Measurements from ENCODE around the gene EEF1E1.

EEF1E1 gene

DNA sequence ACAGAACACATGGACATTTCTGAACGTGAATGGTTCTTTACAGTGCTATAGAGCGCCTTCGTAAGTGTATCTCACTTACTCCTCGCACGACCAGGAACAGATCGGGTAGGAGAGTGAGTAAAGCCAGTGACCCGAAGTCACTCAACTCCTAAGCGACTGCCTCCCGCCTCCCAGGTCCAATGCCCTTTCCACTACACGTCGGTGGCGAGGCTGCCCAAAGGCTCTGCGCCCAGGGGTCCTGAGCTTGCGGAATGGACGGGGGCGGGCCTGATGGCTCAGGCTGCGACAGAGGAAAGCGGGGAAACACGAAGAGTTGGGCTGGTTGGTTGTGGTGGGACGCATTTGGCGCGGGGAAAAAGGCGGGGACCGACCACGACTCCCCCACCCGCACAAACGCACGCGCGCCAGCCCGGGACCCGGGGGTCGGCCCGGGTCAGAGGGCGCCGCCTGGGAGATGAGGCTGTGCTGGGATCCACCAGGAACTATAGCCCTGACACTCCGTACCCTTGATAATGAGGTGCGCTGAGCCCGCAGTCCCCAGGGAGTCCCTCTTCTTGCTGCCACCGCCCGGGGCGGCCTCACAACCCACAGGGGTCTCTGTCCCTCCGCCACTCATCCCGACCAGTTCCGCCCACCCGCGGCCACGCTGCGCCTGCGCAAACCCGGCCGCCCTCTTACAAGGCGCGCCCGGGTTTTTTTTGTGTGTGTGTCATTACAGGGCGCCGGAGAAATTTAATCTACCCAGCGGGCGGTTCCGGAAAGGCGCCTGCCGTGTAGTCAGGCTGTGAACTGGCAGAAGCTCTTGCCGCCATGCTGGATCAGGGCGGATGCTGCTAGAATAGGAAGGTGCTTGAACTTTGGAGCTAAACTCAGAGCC, 38.3 kb downstream of the EEF1E1 start, which contains the start of gene BLOC1S5:
TSS of gene BLOC1S5 (minus strand) at position 629 of the 877 bp plus-strand sequence. CDS start at position 616, 13 bp downstream.
- Histone ChIP-seq H3K4me1 (ENCODE audit: control insufficient read depth, insufficient read depth, low read depth, low read length) (peaks cover 1% of the 10 kb centered on the region), H2BK15ac (ENCODE audit: low read depth, poor library complexity, severe bottlenecking) (peak within 1 kb of the TSS; percentile 89), H2BK5ac (ENCODE audit: low read depth, low read length, poor library complexity, severe bottlenecking) (no peak within 1 kb of the TSS), H3K79me1 (replicated peaks; ENCODE audit: low read length, poor library complexity, severe bottlenecking) (peaks cover 5% of the 10 kb centered on the region), H3K23ac (ENCODE audit: low read length in 2 of 2) (no peak within 1 kb of the TSS), H3K18ac (ENCODE audit: low read depth in 1 of 2, low read length in 2 of 2) (peak within 1 kb of the TSS; percentile 26 to 86), H2BK12ac (ENCODE audit: low read length in 2 of 2) (peak within 1 kb of the TSS in 1 of 2 experiments; percentile 2), H3K27me3 (ENCODE audit: control insufficient read depth in 1 of 2, insufficient read depth in 1 of 2, low read length in 2 of 2) (no peaks in the 10 kb centered on the region), H3K14ac (ENCODE audit: low read length in 2 of 2) (peak within 1 kb of the TSS in 1 of 2 experiments; percentile 73), H2AK5ac (ENCODE audit: low read length, severe bottlenecking) (peak within 1 kb of the TSS; percentile 36), H2AFZ (ENCODE audit: low read depth, low read length) (peak within 1 kb of the TSS; percentile 14), H4K91ac (ENCODE audit: low read length) (peak within 1 kb of the TSS; percentile 91), H3K27ac (ENCODE audit: low read length, poor library complexity, severe bottlenecking) (peak within 1 kb of the TSS; percentile 68), H2BK120ac (ENCODE audit: low read depth, low read length) (peak within 1 kb of the TSS; percentile 58), H3K9me3 (ENCODE audit: control insufficient read depth, low read length) (no peaks in the 10 kb centered on the region), H3K36me3 (ENCODE audit: control insufficient read depth in 1 of 2, insufficient read depth in 2 of 2, low read depth in 1 of 2, low read length in 2 of 2) (peaks cover 0 to 20% of the 10 kb centered on the region in 2 experiments), H3K4me2 (ENCODE audit: low read length, poor library complexity, severe bottlenecking) (peak within 1 kb of the TSS; percentile 92), H3K4ac (ENCODE audit: low read depth in 1 of 2, low read length in 2 of 2) (peak within 1 kb of the TSS; percentile 35 to 85), H3K4me3 (ENCODE audit: insufficient read depth in 1 of 2, low read depth in 1 of 2, low read length in 2 of 2) (peak within 1 kb of the TSS; percentile 83 to 94), H3K9ac (ENCODE audit: low read length) (peak within 1 kb of the TSS; percentile 94), H4K8ac (ENCODE audit: low read length) (peak within 1 kb of the TSS; percentile 92)
- peak; percentile 97 for DNase-seq
- under 1% methylated on average over 55 of the region's 64 CpGs for WGBS

GRCh38 chr6:8061736-8062135, 40.6 kb downstream of the EEF1E1 start:
- Histone ChIP-seq H3K4me3 (ENCODE audit: insufficient read depth in 1 of 2, low read depth in 1 of 2, low read length in 2 of 2) (no peak overlapping the region), H2AFZ (ENCODE audit: low read depth, low read length) (no peak overlapping the region), H3K4me1 (ENCODE audit: control insufficient read depth, insufficient read depth, low read depth, low read length) (peaks cover 1% of the 10 kb centered on the region), H2BK5ac (ENCODE audit: low read depth, low read length, poor library complexity, severe bottlenecking) (no peak overlapping the region), H4K91ac (ENCODE audit: low read length) (no peak overlapping the region), H3K23ac (ENCODE audit: low read length in 2 of 2) (no peak overlapping the region), H2BK12ac (ENCODE audit: low read length in 2 of 2) (no peak overlapping the region), H3K14ac (ENCODE audit: low read length in 2 of 2) (no peak overlapping the region), H3K27me3 (ENCODE audit: control insufficient read depth in 1 of 2, insufficient read depth in 1 of 2, low read length in 2 of 2) (no peaks in the 10 kb centered on the region), H4K8ac (ENCODE audit: low read length) (no peak overlapping the region), H2BK15ac (ENCODE audit: low read depth, poor library complexity, severe bottlenecking) (no peak overlapping the region), H2BK120ac (ENCODE audit: low read depth, low read length) (peak overlapping the region; percentile 19), H3K9me3 (ENCODE audit: control insufficient read depth, low read length) (no peaks in the 10 kb centered on the region), H3K4ac (ENCODE audit: low read depth in 1 of 2, low read length in 2 of 2) (no peak overlapping the region), H3K79me1 (replicated peaks; ENCODE audit: low read length, poor library complexity, severe bottlenecking) (peaks cover 9% of the 10 kb centered on the region), H3K4me2 (ENCODE audit: low read length, poor library complexity, severe bottlenecking) (no peak overlapping the region), H2AK5ac (ENCODE audit: low read length, severe bottlenecking) (no peak overlapping the region), H3K9ac (ENCODE audit: low read length) (no peak overlapping the region), H3K27ac (ENCODE audit: low read length, poor library complexity, severe bottlenecking) (no peak overlapping the region), H3K36me3 (ENCODE audit: control insufficient read depth in 1 of 2, insufficient read depth in 2 of 2, low read depth in 1 of 2, low read length in 2 of 2) (peaks cover 0 to 30% of the 10 kb centered on the region in 2 experiments), H3K18ac (ENCODE audit: low read depth in 1 of 2, low read length in 2 of 2) (no peak overlapping the region)
- WGBS, result 97% methylated on average over 4 of the region's 4 CpGs
- DNase-seq, result no peak

- Histone ChIP-seq H3K4ac (ENCODE audit: low read depth in 1 of 2, low read length in 2 of 2) (no peak overlapping the region), H3K14ac (ENCODE audit: low read length in 2 of 2) (no peak overlapping the region), H2BK120ac (ENCODE audit: low read depth, low read length) (no peak overlapping the region), H3K9ac (ENCODE audit: low read length) (no peak overlapping the region), H3K4me2 (ENCODE audit: low read length, poor library complexity, severe bottlenecking) (no peak overlapping the region), H2BK15ac (ENCODE audit: low read depth, poor library complexity, severe bottlenecking) (no peak overlapping the region), H3K4me1 (ENCODE audit: control insufficient read depth, insufficient read depth, low read depth, low read length) (no peaks in the 10 kb centered on the region), H4K91ac (ENCODE audit: low read length) (no peak overlapping the region), H3K27ac (ENCODE audit: low read length, poor library complexity, severe bottlenecking) (no peak overlapping the region), H3K36me3 (ENCODE audit: control insufficient read depth in 1 of 2, insufficient read depth in 2 of 2, low read depth in 1 of 2, low read length in 2 of 2) (peaks cover 3 to 36% of the 10 kb centered on the region in 2 experiments), H2BK12ac (ENCODE audit: low read length in 2 of 2) (no peak overlapping the region), H2BK5ac (ENCODE audit: low read depth, low read length, poor library complexity, severe bottlenecking) (no peak overlapping the region), H3K9me3 (ENCODE audit: control insufficient read depth, low read length) (no peaks in the 10 kb centered on the region), H3K27me3 (ENCODE audit: control insufficient read depth in 1 of 2, insufficient read depth in 1 of 2, low read length in 2 of 2) (no peaks in the 10 kb centered on the region), H4K8ac (ENCODE audit: low read length) (no peak overlapping the region), H2AFZ (ENCODE audit: low read depth, low read length) (no peak overlapping the region), H3K79me1 (replicated peaks; ENCODE audit: low read length, poor library complexity, severe bottlenecking) (peaks cover 15% of the 10 kb centered on the region), H3K4me3 (ENCODE audit: insufficient read depth in 1 of 2, low read depth in 1 of 2, low read length in 2 of 2) (no peak overlapping the region), H3K23ac (ENCODE audit: low read length in 2 of 2) (no peak overlapping the region), H2AK5ac (ENCODE audit: low read length, severe bottlenecking) (no peak overlapping the region), H3K18ac (ENCODE audit: low read depth in 1 of 2, low read length in 2 of 2) (no peak overlapping the region)
- WGBS, result 95% methylated on average over 3 of the region's 3 CpGs
- DNase-seq, result no peak
Observed at GRCh38 chr6:8060346-8060745, 42.0 kb downstream of the EEF1E1 start.

DNA sequence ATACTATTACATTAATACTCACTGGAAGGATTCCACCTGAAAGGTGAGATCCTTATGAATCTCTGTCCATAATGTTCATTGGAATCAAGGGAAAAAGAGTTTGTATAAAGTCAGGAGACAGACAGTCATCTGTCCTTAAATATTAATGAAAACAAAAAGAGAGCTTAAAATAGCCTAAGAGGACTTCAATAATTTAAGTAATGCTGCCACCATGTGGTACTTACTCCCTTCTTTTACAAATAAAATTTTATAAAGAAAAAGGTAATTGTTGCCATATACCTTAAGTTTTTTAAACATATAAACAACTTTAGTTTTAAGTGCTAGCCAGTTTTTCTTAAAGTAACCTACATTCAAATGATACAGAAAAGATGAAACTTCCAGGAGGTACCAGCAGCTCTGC, 43.2 kb downstream of the EEF1E1 start:
- peak; percentile 50 for DNase-seq
- no peak overlapping the region for H2BK15ac ChIP-seq (ENCODE audit: low read depth, poor library complexity, severe bottlenecking)
- peaks cover 6 to 36% of the 10 kb centered on the region in 2 experiments for H3K36me3 ChIP-seq (ENCODE audit: control insufficient read depth in 1 of 2, insufficient read depth in 2 of 2, low read depth in 1 of 2, low read length in 2 of 2)
- no peak overlapping the region for H4K8ac ChIP-seq (ENCODE audit: low read length)
- no peak overlapping the region for H2AFZ ChIP-seq (ENCODE audit: low read depth, low read length)
- H2BK5ac ChIP-seq (ENCODE audit: low read depth, low read length, poor library complexity, severe bottlenecking), result no peak overlapping the region
- no peak overlapping the region for H3K4ac ChIP-seq (ENCODE audit: low read depth in 1 of 2, low read length in 2 of 2)
- no peak overlapping the region for H2BK120ac ChIP-seq (ENCODE audit: low read depth, low read length)
- no peak overlapping the region for H2AK5ac ChIP-seq (ENCODE audit: low read length, severe bottlenecking)
- H3K27me3 ChIP-seq (ENCODE audit: control insufficient read depth in 1 of 2, insufficient read depth in 1 of 2, low read length in 2 of 2), result no peaks in the 10 kb centered on the region
- H3K4me2 ChIP-seq (ENCODE audit: low read length, poor library complexity, severe bottlenecking), result no peak overlapping the region
- H4K91ac ChIP-seq (ENCODE audit: low read length), result no peak overlapping the region
- peaks cover 15% of the 10 kb centered on the region for H3K79me1 ChIP-seq (replicated peaks; ENCODE audit: low read length, poor library complexity, severe bottlenecking)
- H3K14ac ChIP-seq (ENCODE audit: low read length in 2 of 2), result no peak overlapping the region
- no peak overlapping the region for H3K4me3 ChIP-seq (ENCODE audit: insufficient read depth in 1 of 2, low read depth in 1 of 2, low read length in 2 of 2)
- no peak overlapping the region for H3K23ac ChIP-seq (ENCODE audit: low read length in 2 of 2)
- H3K27ac ChIP-seq (ENCODE audit: low read length, poor library complexity, severe bottlenecking), result no peak overlapping the region
- H3K9ac ChIP-seq (ENCODE audit: low read length), result peak overlapping the region; percentile 12
- no peak overlapping the region for H2BK12ac ChIP-seq (ENCODE audit: low read length in 2 of 2)
- H3K18ac ChIP-seq (ENCODE audit: low read depth in 1 of 2, low read length in 2 of 2), result no peak overlapping the region
- no peaks in the 10 kb centered on the region for H3K9me3 ChIP-seq (ENCODE audit: control insufficient read depth, low read length)
- no peaks in the 10 kb centered on the region for H3K4me1 ChIP-seq (ENCODE audit: control insufficient read depth, insufficient read depth, low read depth, low read length)
